NOMO-1 treated with DMSO at 0.1 percent for 48 hours (cell line): ENCODE data around the gene ITIH5.

Experiments
- DNase-seq: peaks from one replicate; lab custom pipeline; 2025; ENCODE audit not compliant: unreplicated experiment; lab: John Stamatoyannopoulos, UW

ITIH5 gene

DNA sequence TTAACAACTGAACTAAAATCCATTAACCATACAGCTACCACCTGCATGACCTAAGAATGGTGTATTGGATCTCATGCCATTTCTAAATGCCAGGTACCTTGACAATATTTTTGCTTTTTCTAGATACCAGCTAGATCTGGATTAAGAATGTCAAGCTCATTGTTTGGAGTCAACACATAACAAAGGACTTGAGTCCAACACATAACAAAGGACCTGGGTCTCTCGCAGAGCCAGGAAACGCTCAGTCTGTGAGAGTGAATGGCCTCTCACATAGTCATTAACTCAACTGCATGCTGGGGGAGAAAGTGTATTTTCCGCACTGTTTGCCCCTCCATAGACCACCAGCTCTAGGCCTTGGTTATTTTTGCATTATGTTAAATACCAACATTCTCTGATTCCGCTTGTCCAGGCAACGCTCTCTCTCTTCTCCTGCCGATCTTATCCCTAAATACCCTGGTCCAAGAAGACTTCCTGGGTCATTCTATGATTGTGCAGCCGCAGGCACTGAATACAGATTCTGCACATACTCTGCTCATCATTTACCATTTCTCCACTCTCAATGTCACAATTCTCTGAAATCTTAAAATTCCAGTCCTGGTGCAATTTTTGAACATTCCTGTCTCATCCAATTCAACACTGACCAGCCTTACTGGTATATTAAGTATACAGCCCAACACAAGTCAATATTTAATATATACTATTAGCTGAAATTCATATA is 31.2 kb downstream of the ITIH5 start:
- DNase-seq, result no peak

DNA sequence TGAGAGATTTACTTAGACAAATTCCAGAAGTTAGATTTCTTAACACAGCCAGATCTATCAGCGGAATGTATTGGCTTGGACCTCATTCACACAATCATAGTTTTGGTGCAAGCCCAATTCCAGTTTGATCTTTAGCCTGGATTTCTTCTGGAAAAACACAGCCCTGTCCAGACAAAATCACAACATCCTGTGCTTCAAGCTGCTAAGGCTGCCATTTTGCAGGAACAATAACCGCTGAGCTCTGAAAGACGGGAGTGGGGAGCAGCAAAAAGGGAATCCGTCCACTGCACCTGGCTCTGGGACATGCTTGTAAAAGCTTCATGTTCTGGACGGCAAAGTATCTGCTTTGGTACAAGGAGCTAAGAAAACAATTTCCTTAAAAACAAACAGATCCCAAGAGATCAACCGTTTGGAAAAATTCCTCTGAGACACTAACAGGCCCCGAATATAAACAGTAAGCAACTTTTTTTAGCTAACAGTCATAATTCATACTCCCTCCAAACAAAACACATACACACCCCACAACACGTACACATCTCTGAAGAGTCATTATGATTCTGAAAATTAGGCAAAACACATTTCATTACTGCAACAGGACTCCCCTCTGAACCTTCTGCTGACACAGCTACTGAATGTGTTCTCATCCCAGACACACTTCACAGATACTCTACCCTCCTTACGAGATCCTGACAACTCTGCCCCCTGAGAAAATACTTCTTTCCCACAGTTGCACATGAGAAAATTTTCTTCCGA is 32.4 kb downstream of the ITIH5 start:
- no peak for DNase-seq

DNA sequence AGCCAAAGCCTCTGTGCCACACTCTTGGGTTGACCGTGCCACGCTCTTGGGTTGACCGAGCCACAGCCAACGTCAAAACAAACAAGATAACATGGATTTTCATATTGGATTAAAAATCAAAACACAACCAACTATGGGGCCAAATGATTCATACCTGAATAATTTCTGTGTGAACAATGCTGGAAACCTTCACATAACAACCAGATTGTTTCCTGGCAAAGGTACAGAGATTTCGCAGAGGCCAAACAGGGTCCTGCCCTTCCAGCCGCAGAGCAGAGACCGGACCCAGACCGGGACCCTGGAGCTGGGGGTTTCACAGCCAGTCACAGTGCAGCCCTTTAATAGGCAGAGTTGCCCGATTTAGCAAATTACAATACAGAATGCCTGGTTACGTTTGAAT is 40.5 kb downstream of the ITIH5 start:
- no peak for DNase-seq

DNA sequence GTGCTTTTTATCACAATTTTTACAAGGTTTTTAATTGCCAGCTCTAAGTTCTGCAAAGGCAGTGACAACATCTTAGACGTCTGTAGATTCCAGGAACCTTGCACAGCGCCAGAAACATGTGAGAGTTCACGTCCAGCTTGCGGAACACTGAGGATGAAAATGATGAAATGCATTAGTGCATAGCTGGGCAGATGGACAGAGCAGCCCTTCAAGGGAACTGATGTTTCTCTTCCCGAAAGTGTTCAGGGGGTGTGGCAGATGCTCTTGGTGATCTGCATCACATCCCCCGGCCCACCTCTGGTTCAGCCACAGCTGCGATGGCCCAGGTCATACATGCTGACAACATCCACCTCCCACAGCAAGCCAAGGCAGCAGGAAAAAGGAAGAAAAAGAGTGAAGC is 40.9 kb downstream of the ITIH5 start:
- DNase-seq, result no peak

DNA sequence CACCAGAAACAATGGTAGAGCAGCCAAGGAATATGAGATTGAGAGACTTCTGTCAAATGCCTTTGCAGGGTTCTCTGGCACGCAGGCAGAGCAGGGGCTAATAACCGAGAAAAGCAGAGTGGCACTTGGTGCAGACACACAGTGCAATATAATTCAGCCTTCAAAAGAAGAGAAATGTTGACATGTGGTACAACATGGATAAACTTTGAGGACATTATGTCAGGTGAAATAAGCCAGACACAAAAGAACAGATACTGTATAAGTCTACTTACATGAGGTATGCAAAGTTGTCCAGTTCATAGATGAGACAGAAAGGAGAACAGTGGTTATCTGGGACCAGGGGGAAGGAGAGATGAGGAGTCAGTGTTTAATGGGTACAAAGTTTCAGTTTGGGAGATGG is 41.8 kb downstream of the ITIH5 start:
- no peak for DNase-seq

DNA sequence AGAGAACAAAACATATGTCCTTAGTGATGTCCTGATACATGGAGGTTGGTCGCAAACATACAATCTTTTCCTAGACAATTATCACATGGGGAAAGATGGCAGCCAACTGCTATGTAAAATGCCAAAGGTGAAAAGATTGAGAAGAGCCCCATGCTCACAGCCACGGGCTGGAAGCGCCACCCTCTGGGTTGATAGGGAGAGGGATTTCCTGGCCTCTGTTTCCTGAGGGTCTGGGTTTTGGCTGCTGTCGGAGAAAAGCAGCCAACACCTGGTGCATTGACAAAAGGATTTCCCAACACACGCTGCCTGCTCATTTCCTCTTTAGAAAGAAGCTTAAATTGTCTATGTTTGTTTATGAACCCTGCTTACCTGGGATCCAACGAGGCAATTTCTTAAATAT is 43.8 kb downstream of the ITIH5 start:
- peak; percentile 11 for DNase-seq

DNA sequence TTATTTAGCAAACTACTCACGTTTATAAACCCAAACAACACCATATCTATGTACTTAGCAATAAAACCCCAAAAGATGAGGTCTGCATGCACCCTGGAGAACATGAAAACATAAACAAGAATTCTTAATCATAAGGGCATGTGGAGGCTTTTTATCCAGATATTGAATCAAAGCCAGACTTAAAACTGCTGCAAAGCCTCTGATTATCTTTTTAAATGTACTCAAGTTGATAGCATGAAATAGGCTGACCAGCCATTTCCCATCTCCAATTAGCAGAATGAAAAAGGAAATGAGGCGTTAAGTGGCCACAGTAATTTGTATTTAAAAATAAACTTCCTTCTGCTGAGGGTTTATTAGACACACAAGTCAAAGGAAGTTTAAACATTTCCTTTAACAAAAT is 48.3 kb downstream of the ITIH5 start:
- peak; percentile 63 for DNase-seq

DNA sequence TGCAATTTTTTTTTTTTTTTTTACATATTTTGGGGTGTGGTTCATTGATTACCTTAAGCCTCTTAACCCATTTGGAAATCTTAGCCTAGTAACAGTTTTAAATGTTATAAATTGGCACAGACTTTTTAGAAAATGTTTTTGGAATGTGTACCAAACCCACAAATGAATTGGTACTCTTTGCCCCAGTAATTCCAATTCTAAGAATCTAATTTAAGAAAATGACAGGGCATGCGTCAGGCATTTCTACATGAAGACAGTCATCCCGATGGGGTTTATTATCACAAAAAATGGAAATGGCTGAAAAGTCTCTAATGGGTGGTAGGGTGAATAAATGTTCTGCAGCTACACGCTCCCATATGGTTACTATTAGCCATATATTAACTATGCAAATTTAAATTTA is 54.9 kb downstream of the ITIH5 start:
- DNase-seq, result no peak

DNA sequence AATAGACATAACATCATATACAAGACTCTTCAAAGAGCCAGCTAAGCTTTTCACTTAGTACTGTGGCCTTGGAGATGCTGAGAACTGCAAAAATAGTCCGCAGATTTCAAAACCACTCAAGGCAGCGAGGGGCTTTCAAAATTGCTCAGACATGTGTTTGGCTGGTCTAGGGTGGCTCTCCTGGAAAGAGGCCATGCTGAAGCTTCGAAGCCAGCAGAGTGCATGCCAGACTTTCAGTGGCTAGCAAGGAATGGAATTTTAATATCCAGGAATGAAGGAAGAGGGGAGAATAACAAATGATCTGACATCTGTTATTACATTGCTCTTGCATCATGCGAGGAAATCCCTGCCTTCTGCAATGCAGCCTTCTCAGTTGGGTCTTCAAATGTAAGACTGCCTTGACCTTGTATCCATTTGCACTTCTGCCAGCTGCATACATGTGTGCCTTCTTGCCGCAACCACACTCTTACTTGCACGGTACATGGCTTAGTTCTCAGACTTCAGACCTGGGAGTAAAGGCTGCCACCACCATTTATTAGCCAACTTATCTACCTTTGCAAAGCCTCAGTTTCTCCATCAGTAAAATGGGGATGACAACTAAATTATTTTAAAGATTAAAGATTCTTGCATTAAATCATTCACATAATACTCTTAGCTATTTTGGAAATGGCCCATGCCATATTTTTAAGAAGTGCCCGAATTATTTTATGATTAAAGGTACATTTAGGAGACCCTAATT is 55.9 kb downstream of the ITIH5 start:
- no peak for DNase-seq

DNA sequence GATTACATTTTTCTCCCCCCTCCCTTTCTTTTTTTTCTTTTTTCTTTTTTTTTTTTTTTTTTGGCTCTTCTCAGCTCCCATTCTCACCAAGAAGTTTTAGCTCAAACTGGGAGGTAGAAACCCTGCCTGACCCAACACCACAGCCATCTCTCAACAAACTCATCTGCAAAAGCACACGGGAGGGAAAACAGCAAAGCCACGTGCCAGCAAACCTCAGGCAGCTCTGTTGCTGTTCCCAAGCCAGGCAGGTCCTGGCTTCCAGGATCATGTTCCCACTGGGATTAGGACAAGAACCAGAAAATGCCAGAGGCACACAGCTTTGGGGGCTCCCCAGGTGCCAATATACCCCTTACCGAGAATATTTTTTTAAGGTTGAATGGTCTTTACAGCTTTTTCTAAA is 56.7 kb downstream of the ITIH5 start:
- DNase-seq, result no peak

DNA sequence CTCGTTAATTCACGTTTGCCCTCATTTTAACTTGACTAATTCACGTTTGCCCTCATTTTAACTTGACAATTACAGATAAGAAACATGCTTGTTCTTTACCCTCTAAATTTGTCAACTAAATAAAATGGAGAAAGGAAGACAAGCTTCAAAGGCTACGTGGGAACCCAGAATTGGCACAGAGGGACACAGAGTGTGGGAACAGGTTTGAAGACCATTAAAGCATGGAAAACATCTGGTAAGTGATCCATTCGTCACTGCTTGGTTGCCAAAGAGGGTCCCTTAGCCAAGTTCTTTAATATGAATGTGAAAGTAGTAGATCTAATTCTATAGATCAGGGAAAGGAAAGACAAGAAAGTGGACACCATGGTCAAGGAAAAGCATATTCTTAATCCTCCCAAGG is 57.2 kb downstream of the ITIH5 start:
- DNase-seq, result no peak

DNA sequence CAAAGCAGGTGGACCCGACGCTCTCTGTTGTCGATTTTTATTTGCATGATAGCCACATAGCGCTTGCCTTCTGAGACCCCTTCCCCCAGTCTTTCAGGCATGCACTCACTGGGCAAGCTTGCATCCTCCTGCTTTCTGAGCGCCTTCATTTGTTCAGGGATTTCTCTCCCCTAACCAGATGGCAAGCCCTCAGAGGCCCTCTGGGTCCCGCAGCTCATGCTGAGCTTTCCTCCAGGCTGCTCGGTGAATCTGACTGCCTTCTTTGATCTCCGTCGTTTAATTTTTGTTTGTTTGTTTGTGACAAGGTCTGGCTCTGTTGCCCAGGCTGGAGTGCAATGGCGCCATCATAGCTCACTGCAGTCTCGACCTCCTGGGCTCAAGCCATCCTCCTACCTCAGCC is 58.8 kb downstream of the ITIH5 start:
- no peak for DNase-seq

DNA sequence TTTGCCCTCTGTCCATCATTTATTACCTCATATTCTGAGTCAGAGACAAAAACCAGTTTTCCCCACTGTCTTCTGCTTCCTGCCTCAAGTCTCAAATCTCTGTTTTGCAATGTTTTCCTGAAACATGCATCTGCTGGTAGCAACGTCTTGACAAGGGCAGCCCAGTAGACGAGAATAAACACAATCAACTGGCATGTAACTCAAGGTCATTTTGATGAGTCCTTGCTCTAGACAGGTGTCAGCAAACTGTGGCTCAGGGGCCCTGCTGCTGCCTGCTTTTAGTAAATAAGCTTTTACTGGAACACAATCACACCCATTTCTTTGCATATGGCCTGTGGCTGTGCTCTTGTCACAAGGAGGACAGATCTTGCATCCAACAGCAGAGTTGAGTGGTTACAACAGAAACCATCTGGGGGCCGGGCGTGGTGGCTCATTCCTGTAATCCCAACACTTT is 59.8 kb downstream of the ITIH5 start:
- peak; percentile 77 for DNase-seq

DNA sequence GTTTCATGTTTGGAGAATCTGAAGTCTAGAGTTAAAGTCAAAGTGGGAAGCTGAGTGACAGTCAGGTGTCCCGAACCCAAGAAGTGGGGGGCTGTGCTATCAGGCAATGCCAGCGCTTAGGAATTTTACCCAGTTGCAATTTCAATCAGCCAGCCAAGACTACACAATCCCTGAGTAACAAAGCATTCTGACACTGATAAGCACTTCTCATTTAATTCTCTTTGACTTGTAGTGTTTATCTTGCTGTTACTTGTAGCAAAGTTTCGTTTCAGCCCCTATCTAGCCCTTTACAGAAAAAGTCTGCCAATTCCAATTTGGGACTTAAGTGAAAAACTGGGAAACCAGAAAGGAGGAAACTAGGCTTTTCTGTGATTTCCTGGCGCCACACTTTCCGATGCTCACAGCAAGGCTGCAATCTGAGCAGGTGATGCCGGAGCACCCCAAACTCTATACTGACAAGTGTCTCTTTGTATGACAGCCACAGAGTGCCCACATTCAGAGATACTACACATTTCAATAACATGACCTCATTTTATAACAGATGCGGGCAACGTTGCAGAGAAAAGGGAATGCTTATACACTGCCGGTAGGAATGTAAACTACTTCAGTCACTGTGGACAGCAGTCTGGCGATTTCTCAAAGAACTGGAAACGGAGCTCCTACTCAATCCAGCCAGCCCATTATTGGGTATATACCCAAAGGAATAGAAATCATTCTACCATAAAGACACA is 61.0 kb downstream of the ITIH5 start:
- no peak for DNase-seq

DNA sequence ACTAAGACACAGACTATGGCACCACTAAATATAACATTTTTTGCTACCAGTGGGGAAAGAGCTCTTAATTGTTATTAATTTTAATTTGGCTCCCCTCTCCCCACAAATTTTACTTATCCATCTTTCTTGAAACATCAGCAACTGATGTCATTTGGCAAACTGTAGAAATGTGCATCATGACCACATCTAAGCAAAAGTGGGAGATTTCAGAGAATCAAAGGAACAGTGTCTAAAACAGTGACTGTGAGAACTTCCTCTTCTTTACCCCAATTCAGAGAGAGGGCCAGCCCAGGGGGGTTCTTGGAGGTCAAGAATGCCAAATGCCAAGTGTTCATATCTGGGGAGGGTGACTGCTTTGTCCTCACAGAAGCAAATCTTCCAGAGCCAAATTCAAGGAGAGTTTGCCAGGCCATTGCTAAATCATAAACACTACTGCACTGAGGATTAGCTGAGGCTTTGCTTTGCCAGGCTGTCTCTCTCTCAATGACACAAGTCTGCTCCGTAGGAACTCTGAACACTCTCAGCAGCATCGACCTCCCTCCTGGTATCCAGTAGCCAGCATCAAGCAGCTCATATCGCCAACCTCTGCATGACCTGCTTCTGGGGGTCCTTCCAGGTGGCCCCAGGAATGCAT is 65.6 kb downstream of the ITIH5 start:
- DNase-seq, result no peak

DNA sequence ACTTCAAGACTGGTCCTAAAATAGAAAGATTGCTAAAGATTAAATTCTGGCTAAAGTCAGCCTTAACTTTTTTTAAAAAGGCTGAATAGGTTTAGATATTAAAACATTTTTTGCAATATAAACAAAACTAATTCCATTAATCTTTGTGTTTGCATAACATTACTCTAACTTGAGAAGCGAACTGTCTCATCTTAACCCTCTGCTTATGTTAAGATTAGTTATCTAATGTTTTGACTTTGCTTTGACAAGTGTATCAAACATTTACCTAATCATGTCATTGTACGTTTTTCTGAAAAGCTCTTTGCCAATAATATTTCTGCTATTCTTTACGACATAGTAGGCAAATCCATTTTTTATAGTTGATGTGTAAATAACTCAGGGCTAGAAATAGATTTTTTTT is 68.0 kb downstream of the ITIH5 start:
- no peak for DNase-seq

DNA sequence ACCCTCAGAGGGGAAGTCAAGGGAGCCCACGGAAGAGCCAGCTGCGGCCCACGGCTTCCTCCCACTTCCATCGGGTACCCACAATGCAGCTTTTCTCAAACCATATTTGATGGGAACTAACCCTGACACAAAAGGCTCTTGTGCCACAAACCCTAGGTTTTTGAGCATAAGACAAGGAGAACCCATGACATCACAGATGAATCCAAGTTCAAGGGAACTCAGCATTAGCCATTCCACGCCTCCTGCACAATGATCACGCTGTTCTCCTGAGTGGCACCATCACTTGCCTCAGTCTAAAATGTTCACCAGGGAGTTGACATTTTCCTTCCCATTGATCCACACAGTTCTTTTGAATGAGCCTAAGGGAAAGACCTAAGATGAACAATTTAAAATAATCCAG is 70.4 kb downstream of the ITIH5 start:
- DNase-seq, result no peak

DNA sequence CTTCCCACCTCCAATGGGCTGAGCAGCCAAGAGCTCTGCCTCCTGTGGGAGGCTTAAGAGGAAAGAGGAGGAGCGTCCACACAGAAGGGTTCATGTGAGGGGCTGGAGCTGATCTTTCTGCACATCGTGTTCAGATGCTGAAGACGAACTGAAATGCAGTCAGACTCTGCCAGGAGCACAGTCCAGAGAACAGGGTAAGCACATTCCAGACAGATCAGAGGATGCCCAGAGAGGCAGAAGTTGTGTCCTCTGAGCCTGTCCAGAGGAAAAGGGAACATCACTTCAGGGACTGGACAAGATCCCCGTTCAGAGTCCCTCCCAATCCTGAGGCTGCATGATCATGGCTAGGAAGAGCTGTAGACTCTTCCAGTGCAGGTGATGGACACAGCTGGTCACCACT is 72.9 kb downstream of the ITIH5 start:
- no peak for DNase-seq

DNA sequence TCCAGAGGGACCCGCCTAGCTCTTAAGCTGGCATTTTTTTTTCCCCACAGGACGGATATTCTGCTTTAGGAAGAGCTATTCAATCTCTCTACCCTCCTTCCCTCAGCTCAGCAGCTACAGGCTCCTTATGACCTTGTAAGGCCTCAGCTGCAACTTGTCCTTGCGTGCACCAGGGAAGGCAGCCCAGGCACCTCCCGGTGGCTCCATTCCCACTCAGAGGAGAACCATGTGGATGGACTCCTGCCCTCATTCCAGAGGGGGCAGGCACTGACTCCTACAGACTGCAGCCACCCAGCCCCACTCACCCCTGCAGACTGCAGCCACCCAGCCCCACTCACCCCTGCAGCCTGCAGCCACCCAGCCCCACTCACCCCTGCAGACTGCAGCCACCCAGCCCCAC is 73.7 kb downstream of the ITIH5 start:
- DNase-seq, result no peak

DNA sequence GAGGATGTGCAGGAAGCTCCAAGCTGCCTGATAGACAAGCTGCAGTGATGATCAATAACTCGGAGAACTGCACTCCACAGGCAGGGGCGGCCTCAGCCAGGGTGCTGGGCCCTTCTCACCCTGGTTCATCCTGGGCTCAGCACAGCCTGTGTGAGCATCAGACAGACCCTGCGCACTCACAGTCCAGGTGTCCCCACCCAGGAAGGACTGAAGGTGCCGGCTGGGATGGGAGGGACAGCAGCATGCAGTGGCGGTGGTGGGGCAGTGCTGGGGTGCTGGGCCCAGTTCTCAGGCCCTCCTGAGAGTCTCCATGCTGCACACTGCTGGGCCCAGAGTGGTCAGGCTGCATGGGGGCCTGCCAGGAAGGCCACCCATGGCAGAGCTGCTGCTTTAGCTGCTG is 74.1 kb downstream of the ITIH5 start:
- no peak for DNase-seq

DNA sequence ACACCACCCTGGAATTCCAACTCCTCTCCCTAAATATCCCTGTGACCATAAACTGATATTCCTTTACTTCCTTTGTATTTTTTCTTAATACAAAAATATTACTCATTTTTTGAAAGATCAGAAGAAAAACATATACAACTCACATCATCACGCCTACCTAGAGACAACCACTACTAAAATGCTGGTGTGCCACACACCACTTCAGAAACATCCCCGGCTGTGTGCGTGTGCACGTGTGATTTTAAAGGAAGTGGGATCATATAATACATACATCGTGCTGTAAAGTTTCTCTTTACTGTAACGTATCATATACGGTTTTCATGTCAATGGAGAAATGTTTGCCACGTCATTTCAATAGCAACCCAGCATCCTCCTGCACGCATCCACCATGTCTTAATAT is 76.5 kb downstream of the ITIH5 start:
- DNase-seq, result no peak
